GM19467 (cell line): ENCODE data around the gene TDRD1.

Experiments
- ATAC-seq: cut with Tn5 transposase; IDR thresholded peaks from one replicate; pipeline ENCODE4 v1.9.1; 2021; ENCODE audit warnings: mild to moderate bottlenecking, moderate library complexity; ENCODE audit not compliant: unreplicated experiment

TDRD1 gene

GRCh38 chr10:114261076-114261475 lies 81.9 kb downstream of the TDRD1 start:
- no peak for ATAC-seq

- no peak for ATAC-seq
Observed at GRCh38 chr10:114262496-114262895, 83.3 kb downstream of the TDRD1 start.

GRCh38 chr10:114265392-114266053 lies 86.4 kb downstream of the TDRD1 start:
- ATAC-seq = no peak

GRCh38 chr10:114266521-114266920 lies 87.4 kb downstream of the TDRD1 start:
- ATAC-seq = no peak

- ATAC-seq = no peak
Observed at GRCh38 chr10:114271075-114271778, 92.1 kb downstream of the TDRD1 start.

- ATAC-seq = no peak
Observed at GRCh38 chr10:114271779-114272167, 92.6 kb downstream of the TDRD1 start.

DNA sequence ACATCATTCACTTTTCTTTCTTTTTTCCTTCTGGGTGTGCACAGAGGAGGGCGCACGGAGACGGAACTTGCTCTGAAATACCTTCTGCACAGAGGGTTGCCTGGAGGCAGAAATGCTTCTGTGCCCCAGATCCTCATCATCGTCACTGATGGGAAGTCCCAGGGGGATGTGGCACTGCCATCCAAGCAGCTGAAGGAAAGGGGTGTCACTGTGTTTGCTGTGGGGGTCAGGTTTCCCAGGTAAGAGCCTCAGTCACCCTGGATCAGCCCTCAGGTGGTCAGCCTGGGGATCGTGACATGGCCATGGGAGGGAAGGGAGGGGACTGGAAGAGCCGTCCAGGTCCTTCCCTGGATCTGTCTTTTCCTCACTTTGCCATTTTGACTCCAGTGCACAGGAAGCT lies 93.5 kb downstream of the TDRD1 start:
- no peak for ATAC-seq

DNA sequence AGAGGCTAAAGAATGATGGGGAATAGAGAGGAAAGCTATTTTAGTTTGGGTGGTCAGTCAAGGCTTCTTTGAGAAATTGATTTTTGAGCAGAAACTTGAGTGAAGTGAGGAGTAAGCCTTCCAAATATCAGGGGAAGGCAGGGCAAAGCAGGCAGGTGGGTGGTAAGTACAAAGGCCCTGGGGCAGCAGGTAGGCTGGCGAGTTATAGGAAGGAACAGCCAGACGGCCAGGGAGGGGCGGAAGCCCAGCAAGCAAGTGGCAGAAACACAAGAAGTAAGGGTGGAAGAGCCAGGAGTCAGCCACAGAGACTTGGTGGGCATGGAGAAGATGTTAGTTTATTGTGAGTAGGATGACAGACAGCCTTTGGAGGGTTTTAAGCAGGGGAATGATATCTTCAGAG lies 94.8 kb downstream of the TDRD1 start:
- no peak for ATAC-seq

DNA sequence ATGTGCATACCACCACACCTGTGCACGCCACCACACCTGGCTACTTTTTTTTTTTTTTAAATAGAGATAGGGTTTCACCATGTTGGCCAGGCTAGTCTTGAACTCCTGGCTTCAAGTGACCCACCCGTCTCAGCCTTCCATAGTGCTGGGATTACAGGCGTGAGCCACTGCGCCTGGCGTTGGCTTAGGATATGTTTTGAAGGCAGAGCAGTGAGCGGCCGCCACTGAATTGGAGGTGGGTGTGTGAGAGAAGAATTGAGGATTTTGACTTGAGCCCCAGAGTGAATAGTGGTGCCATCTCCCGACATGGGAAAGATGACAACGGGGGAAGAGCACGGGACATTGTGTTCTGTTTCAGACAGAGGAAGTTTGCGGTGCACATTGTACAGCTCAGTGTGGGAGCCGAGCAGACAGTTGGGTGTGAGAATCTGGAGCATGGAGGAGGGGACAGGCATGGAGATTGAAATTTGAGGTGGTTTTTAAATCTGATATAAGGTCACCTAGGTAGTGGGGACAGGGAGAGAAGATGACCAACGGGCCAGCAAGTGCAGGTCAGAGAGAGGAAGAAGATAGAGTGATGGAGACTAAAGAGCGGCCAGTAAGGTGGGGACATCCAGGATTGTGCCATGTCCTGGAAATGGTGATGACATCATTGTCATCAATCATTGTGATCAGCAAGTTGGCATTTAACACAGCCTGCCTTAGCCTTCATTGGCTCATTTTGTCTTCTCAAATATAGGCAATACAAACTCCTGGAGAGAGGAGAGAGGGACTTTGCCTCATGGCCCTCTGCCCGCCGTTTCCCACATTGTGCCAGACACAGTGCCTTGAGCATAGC lies 95.7 kb downstream of the TDRD1 start:
- no peak for ATAC-seq

GRCh38 chr10:114276066-114276465 lies 96.9 kb downstream of the TDRD1 start:
- no peak for ATAC-seq

GRCh38 chr10:114276671-114277070 lies 97.5 kb downstream of the TDRD1 start:
- ATAC-seq = no peak

GRCh38 chr10:114278140-114278883 lies 99.2 kb downstream of the TDRD1 start:
- no peak for ATAC-seq

DNA sequence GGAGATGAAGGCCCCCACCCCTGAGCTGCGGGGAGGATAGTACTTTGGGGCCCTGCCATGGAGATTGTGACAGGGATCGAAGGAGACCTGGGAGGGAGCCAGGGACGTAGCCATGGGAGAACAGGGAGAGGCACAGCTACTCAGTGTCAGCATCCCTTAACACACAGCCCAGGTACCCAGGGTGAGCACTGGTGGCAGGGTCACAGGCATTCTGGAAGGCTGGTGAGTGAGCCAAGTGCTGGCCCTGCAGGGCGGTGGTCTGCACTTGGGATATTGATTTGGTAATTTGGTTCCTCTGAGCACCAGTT lies 99.7 kb downstream of the TDRD1 start:
- no peak for ATAC-seq

- ATAC-seq = no peak
Observed at GRCh38 chr10:114279289-114279688, 100.1 kb downstream of the TDRD1 start.

- ATAC-seq = no peak
Observed at GRCh38 chr10:114279901-114280644, 100.9 kb downstream of the TDRD1 start.

- no peak for ATAC-seq
Observed at GRCh38 chr10:114281006-114281405, 101.9 kb downstream of the TDRD1 start.

DNA sequence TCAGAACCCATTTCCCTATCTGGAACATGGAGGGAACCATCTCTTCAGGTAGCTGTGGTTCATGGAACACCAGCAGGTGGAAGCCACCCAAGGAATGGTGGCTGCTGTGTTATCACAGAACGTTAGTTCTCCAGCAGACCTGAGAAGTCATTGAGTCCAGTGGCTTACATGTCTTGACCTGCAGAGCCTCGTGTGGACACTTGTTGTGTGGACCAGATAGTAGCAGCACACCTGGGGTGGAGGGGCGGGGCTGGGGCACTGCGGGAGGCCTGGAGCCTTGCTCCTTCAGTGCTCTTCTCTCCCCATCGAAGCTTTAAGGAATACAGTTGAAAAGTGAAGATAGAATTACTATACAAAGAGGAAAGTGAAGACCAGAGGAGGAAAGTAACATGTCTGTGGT lies 102.3 kb downstream of the TDRD1 start:
- no peak for ATAC-seq
